Measurements from ENCODE around the gene TAF11L8.
"Not testable (repeated sequence)": the region's sequence is repeated elsewhere in the genome, so short reads cannot be mapped to it uniquely, and the experiment has no call there.

DNA sequence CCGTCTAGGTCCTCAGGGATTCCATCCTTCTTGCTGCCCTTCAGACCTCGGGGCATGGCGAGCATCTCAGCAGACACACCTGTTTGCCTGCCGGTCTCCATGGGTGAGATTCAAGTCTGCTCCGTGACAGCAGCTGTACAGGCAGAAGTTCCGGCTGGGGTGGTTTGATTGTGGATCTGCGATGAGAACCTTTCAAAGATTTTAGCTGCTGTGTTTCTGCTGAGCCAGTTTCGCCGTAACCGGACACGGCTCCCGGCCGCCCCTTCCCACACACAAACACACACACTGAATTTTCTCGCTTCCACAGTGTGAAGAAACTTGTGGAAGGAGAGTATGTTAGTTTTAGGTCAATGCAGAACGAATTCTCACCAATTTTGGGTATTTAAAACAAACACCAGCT is 7.0 kb upstream of the TAF11L8 start, which contains the start of gene TAF11L10:
- TF ChIP-seq, protein P1, sequence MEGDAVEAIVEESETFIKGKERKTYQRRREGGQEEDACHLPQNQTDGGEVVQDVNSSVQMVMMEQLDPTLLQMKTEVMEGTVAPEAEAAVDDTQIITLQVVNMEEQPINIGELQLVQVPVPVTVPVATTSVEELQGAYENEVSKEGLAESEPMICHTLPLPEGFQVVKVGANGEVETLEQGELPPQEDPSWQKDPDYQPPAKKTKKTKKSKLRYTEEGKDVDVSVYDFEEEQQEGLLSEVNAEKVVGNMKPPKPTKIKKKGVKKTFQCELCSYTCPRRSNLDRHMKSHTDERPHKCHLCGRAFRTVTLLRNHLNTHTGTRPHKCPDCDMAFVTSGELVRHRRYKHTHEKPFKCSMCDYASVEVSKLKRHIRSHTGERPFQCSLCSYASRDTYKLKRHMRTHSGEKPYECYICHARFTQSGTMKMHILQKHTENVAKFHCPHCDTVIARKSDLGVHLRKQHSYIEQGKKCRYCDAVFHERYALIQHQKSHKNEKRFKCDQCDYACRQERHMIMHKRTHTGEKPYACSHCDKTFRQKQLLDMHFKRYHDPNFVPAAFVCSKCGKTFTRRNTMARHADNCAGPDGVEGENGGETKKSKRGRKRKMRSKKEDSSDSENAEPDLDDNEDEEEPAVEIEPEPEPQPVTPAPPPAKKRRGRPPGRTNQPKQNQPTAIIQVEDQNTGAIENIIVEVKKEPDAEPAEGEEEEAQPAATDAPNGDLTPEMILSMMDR (IDR thresholded peaks at IDR 0.05; ENCODE audit: borderline replicate concordance, extremely low read depth, low read length, poor library complexity, severe bottlenecking): not testable (repeated sequence)
- not testable (repeated sequence) for TF ChIP-seq EZH2 (IDR thresholded peaks at IDR 0.05; ENCODE audit: borderline replicate concordance, low read depth, low read length, severe bottlenecking)

All from DND-41 (cell line).